Smooth muscle cell of the brain vasculature (primary cell): Measurements from ENCODE around the gene TXNRD2.
"Not testable (repeated sequence)": the region's sequence is repeated elsewhere in the genome, so short reads cannot be mapped to it uniquely, and the experiment has no call there.

Experiments used
- DNase-seq: peaks from one replicate; pipeline ENCODE4 v3.0.0-alpha.2; 2012; ENCODE audit warnings: low read depth, low spot score

The TXNRD2 gene

DNA sequence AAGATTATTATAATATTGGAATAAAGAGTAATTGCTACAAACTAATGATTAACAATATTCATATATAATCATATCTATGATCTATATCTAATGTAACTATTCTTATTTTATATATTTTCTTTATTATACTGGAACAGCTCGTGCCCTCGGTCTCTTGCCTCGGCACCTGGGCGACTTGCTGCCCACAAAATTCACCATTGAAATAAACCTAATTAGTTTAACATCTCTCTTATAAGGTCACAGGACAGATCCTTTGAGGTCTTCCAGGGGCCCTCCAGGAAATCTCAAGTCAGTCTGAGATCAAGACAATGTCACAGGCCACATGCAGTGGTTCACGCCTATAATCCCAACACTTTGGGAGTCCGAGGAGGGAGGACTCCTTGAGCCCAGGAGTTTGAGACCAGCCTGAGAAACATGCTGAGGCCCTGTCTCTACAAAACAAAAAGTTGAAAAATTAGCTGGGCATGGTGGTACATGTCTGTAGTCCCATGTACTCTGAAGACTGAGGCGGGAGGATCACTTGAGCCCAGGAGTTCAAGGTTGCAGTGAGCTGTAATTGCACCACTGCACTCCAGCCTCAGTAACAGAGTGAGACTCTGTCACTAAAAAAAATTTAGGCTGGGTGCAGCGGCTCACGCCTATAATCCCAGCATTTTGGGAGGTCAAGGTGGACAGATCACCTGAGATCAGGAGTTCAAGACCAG lies 6.6 kb upstream of the TXNRD2 start:
- no peak for DNase-seq

DNA sequence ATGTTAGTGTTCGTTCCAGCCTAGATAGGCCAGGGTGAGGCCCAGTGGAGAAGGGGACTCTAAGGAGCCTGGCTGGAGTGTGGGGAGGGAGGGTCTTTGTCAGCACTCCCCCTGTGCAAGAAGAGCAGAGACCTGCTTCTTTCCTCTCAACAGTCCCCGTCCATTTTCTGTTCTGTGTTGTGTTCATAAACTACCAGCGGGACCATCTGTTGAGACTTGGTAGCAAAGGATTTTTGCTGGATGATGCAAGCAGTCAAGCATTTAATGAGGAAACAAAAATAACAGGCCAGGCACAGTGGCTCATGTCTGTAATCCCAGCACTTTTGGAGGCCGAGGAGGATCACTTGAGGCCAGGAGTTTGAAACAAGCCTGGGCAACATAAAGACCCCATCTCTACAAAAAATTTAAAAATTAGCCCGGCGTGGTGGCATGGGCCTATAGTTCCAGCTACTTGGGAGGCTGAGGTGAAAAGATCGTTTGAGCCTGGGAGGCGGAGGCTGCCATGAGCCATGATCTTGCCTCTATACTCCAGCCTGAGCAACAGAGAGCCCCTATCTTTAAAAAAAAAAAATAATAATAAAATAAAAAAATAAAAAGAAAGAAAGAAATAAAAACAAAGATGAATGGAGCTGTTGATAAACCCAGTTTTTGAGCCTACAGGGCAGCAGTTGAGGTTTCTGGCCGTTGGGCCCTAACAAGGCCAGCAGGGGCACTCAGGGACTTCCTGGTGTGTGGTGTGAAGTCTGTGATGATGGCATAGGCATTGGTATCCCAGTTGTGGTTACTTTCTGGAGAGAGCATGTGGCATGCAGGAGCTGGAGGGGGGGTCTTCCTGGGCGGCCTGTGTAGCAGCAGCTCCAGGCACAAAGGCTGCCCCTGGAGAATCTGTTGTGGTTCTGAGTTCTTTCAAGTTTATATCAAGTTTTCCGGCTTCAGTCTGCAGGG lies 1.7 kb upstream of the TXNRD2 start:
- peak; percentile 62 for DNase-seq

DNA sequence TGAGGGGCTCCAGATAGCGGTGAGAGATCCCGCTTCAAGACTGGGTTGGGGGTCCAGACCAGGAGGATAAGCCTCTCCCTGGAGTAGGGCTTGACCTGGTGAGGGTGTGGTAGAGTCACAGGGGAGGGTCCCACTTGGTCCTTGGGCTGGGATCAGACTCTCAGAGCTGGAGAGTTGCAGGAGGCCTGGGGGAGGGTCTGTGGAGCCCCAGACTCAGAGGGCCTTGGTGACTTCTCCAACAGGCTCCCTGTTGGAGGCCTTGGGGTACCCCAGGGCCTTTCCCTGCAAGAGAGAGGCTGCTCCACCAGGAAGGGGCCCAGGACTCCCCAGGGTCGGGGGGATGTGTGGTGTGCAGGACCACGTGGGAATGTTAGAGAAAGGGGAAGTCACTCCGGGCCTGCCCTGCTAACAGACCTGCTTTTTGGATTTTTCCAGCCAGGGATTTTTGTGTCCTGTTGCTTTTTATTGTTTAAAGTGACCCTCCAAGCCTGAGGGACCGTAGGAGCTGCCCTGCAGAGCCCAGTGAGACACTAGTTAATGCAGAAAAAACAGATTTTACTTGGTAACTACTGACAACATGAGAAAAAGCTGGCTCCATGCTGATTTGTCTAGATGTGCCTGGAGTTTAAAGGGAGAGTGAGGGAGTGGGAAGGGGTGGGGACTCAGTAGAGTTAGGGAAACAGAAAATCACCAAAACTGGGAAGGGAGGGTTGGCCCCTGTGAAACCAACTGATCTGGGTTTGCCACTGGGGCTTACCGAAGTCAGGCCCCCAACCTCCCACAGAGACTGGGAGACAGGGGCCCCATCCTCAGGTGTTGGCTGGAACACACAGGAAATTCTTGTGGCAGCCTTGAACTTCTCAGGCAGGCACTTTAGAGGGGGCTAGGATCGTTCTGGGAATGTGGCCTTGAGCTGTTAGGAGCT lies 801 bp upstream of the TXNRD2 start:
- DNase-seq, result peak; percentile 39

DNA sequence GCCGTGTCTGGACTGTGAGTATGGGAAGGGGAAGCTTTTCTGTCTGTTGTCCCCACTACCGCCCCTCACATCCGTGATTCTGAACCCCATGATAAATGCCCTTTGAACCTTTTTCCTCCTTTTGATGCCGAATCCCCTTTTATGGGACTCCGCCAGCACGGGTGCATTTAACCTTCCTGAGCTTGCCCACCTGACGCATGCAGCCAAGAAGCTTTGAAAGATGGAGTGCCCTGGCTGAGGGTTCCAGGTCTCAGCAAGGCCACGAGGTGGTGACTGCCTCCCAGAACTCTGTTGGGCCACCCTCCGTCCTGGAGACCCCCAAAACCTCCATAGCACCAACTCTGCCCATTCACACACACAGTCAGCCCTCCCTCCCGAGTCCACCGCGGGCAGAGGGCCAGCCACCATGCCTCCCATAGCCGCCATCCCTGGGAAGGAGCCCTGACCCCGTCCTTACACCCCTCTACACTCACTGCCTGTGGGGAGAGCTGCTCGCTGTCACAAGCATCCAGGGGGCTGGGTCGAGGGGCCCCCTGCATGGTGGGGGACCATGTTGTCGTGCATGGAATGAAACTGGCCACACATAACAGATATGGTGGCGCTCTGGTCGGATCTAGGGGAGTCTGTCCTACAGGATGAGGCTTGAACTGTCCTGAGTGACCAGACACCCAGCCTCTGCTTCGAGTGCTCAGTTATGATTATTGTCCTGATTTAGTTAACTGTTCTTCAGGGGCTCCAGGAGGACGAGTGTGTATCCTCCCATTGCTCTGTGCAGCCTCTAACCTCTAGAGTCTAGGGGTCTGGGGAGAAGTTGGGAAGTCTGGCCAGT lies 868 bp downstream of the TXNRD2 start:
- DNase-seq, result no peak

DNA sequence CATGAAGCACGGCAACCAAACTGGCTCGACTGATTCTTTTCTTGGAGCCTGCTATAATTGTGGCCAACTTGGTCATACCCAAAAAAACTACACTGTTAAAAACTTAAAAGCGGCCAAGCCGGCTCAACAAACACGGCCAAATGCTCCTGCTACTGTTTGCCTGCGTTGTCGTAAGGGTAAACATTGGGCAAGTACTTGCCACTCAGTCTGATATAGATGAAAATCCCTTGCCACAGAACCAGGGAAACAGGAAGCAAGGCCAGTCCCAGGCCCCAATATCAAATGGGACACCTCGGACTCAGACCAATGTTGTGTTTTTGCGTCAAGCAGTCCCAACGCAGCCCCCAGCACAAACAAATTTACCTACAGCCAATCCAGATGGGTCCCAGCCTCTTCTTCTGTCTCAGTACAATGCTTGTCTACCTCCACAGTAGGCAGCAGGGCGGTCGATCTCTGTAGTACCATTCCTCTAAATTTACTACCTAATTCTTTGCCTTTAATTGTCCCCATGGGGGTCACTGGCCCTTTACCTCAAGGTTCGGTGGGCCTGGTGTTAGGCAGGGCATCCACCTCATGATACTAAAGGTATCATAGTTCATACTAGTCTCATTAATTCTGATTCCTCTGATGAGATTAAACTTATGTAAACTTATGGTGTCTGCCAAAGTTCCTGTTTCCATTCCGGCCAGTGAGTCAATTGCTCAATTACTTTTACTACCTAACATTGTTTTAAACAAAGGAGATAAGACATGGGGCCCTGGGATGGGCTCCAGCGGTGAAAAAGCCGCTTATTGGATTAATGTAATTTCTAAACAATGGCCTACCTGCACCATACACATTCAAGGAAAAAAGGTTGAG lies 3.8 kb downstream of the TXNRD2 start:
- DNase-seq, result no peak

DNA sequence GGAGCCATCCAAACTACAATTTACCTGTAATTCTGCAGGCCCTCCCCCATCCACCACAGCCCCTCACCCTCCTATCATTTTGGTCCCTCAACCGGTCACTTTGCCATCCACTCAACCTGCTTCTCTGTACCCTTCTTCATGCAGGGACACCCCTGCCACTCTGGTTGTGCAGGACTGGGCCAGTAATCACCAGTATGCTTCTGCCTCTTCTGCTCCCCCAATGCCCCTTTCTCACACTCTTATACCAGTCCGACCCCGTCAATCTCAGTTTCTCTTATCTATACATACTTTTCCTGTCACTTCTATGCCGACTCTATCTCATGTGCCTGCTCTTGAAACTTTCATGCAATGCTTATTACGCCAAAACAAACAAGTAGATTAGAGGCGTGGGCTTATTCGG lies 5.1 kb downstream of the TXNRD2 start:
- no peak for DNase-seq

DNA sequence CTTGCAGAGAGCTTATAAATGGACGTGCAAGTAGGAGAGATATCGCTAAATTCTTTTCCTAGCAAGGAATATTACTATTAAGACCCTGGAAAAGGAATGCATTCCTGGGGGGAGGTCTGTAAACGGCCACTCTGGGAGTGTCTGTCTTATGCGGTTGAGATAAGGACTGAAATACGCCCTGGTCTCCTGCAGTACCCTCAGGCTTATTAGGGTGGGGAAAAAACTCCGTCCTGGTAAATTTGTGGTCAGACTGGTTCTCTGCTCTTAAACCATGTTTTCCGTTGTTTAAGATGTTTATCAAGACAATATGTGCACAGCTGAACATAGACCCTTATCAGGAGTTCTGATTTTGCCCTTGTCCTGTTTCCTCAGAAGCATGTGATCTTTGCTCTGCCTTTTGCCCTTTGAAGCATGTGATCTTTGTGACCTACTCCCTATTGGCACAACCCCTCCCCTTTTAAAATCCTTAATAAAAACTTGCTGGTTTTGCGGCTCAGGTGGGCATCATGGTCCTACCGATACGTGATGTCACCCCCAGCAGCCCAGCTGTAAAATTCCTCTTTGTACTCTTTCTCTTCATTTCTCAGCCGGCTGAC lies 6.4 kb downstream of the TXNRD2 start:
- DNase-seq, result not testable (repeated sequence)

DNA sequence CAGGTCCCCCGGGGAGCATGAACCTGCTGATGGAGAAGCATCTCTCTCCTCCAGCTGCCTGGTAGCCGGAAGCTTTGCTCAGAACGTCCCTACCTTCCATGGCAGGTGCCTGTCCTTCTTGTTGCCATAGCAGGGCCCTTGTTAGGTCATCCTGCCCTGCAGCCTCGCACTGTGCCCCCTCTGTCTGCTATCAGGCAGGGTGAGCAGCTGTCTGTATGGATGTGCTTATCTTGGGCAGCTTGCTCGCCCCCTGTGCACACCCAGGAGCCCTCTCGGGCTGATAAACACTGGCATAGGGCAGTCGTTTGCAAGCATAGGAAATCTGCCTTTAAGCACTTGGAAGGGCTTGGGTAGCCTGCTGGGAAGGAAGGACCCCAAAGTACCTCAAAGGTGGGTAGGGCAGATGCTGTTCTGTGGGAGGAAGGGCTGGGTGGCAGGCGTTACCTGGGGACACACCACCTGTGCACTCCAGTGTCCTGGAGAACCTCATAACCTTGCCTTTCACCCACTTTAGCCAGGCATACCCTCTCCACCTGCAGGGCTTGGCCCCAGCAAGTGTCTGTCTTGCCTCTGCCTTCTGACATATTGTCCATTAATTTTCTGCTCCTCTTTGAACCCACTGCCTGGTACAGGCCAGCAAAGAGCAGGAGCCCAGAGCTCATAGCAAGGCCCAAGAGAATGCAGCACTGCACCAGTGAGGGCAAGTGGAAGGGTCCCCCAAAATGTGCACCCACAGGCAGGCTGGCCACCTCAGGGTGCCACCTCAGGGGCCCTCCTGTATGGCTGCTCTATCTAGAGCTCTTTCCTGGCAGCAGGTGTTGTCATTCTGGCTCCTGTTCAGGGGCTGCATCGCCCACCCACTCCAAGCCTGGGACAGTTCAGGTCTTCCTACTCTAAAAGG lies 8.0 kb downstream of the TXNRD2 start:
- DNase-seq, result no peak

DNA sequence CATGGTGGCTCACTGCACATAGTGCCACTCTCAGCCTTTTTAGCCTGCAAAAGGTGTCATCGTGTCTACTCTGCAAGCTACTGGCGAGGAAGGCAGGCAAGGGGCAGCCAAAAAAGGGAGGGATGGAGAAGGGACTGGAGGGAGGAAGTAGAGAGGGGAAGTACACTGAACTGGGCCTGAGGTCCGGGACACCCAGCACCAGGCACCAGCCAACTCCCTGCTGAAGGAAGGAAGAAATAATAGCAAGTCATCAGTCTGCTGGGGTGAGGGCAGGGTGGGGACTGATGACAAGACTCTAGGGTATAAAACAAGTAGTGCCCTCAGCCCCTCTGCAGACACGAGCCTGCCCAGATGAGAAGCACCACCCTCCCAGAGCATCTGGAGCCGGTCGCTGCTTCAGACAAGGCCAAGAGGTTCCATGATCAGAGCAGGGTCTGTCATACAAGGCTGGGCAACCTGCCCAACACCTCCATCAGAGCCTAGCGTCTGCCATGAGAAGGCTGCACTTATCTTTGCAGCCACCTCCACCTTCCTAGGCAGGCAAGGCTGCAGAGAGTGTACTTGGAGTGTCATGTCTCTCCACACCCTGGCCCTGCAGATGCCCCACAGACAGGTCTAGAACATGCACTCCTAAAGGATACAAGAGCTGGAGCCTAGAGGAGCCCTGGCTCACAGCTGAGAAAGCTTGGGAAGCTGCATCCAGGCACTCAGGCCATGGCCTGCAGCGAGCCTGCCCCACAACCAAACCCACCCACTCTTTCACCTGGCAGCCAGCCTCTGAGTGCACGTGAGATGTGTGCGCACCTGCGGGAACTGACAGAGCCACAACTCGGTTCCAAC lies 9.0 kb downstream of the TXNRD2 start:
- no peak for DNase-seq

DNA sequence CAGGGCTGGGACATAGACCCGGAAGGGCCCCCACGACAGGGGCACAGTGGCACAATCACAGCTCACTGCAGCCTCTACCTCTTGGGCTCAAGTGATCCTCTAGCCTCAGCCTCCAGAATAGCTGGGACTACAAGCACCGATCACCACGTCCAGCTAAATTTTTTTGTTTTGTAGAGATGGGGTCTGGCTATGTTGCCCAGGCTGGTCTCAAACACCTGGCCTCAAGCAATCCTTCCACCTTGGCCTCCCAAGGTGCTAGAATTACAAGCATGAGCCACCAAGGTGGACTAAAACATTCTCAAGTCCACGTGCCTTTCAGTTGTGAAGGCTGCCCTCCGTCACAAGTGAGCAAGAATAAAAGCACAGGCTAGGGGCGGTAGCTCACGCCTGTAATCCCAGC lies 10.1 kb downstream of the TXNRD2 start:
- DNase-seq, result no peak

DNA sequence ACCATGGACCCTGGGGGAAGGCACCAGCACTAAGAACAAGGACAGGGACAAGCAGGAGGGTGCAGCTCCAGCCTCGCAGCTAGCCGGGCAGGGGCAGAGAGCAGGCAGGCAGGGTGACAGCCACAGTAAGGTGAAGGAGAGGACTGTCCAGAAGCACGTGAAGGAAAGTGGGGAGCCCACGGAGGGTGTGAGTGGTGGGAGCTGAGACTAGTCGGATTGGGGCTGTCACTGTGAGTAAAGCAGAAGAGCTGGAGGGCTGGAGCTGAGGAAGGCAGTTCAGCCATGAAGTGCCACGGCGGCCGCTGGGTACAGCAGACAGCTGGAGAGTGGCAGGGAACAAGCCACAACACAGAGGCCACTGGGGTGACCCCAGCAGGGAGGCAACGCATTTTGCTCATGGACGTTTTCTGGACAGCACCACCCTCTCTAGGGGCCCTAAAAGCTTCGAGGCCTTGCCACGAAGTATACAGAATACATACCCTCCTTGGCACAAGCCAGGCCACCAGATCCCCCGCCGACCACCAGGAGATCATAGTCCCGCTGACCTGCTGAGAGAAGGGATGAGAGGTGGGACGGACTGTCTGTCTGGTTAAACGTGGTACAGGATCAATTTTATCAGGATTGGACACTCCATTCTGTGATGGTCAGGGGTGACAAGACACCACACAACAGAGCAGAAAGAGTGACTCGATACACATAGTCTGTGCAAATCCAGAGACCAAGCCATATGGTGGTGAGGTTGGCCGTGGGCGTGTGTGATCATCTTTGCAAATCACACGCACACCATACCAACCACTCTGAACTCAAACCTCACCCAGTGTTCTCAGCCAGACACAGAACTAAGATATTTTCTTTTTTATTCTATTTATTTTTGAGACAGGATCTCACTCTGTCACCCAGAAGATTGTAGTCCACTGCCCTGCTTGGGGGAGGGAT lies 10.8 kb downstream of the TXNRD2 start:
- no peak for DNase-seq

DNA sequence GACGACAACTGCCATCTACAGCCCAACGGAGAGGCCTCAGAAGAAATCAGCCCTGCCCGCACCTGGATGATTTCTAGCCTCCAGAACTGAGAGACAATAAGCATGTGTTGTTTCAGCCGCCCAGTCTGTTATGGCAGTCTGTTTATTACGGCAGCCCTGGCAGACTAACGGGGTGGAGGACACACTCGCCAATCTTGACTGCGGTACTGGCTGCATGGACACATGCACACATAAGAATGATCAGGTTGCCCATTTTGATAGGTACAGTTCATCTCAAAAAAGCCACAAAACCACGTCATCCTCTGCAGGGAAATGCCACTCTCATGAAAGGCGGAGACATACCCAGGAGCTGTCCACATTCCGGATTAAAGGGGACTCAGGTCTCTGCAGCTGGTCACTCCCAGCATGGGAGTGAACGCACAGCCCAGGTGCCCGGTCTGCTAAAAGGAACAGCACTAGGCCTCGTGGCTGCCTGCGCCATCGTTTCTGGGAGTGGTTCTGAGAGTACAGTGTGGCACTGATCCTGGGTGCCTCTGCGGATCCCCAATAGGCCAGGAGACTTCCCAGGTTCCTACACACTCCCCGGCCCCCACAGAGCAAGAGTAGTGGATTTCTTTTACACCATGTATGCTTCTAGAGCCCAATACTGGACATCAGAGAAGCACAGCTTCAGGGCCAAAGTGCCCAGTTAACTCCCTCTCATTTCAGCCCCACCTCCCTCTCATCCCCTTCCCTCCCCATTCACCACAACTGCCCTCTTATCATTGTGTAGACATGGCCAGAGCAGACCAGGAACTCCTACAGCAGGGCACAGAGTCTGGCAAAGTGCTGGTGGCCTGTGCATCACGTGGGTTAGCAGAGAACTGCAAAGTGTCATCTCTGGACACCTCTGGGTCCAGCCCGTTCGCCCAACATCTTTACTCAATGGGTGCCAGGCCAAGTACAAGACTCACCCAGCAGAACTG lies 11.8 kb downstream of the TXNRD2 start:
- DNase-seq, result no peak

DNA sequence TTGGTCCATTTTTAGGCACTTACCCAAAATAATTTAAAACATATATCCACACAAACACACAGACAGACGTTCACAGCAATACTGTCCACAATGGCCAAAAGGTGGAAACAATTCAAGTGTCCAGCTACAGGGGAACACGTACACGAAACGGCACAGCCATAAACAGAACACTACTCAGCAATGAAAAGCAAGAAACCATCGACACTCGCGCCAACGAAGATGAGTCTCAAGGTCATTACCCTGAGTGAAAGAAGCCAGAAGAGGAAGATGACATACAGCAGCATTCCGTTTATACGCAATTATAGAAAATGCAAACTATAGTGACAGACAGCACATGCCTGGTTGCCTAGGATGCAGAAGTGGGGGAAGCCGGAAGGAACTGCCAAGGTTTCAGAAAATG lies 13.4 kb downstream of the TXNRD2 start:
- DNase-seq, result no peak

DNA sequence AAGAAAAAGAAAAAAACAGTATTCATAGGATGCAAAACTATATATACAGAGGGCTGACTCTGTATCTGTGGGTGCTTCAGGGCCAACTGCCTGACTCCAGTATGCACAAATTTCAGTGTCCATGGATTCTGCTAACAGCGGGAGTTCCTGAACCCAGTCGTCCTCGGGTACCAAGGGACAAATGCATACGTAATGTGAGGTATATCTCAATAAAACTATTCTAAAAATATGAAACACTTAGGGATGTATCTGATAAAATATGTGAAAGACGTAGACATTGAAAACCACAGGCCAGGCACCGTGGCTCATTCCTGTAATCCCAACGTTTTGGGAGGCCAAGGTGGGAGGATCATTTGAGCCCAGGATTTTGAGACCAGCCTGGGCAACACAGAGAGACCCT lies 13.9 kb downstream of the TXNRD2 start:
- DNase-seq, result no peak

DNA sequence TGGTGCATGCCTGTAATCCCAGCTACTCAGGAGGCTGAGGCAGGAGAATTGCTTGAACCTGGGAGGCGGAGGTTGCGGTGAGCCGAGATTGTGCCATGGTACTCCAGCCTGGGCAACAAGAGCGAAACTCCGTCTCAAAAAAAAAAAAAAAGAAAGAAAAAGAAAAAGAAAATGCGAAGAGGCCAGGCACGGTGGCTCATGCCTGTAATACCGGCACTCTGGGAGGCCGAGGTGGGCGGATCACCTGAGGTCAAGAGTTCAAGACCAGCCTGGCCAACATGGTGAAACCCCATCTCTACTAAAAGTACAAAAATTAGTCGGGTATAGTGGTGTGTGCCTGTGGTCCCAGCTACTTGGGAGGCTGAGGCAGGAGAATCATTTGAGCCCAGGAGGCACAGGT lies 15.6 kb downstream of the TXNRD2 start:
- DNase-seq, result not testable (repeated sequence)
